GM18502 (cell line): Measurements from ENCODE around the gene SACM1L.

ENCODE experiments used
- ATAC-seq: cut with Tn5 transposase; IDR thresholded peaks from one replicate; pipeline ENCODE4 v1.9.1; 2021; ENCODE audit warnings: mild to moderate bottlenecking; ENCODE audit not compliant: unreplicated experiment, poor library complexity

The SACM1L gene

DNA sequence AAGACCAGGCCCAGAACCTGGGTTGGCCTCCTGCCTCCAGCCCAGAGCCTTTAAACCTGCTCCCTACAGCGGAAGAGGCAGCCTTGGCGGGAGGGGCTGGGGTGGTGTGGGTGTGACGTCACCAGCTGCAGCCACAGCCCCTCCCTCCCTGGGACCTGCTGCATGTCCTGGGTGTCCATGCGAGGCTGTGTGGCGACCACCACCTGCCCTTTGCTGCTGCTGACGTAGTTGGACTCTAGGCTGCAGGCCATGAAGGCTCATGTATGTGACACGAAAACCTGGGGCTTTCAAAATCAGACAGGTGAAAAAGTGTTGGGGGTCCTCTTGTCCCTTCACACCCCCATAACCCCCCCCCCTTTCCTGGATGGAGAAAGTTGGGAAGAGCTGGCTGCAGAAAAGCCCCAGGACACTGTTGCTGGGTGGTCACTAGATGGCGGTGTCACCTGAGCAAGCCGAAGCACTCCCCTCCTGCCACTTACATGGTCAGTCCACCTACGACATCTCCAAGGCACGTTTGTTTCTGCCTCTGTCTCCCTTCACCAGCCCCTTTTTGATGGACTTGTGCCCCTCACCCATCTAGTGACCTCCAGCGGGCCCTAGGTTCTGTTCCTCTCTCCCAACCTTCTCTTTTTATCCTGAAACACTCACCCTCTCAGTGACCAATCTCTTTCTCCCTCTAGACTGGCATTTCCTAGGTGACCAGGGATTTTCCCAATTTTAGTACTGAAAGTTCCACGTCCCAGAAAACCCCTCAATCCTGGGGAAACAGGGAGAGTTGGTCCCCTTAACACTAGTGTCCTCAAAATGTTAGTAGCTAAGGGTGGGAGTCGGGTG is 71.9 kb downstream of the SACM1L start:
- no peak for ATAC-seq

DNA sequence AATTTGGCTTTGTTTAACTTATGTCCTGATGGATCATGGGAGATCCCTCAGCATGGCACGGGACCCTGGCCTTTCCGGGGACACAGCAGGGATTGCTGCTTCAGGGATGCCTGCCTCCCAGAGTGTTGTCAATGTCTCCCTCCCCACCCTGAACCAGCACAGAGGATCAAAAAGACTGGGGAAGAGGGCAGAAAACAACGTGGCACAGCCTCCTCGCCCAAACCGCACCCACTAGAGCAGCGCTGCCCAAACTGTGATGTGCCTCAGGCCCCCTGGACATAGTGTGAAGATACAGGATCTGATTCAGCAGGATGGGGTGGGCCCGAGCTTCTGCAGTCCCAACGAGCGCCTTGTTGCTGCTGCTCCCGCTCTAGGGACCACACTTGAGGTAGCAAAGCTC is 72.6 kb downstream of the SACM1L start:
- ATAC-seq = no peak

DNA sequence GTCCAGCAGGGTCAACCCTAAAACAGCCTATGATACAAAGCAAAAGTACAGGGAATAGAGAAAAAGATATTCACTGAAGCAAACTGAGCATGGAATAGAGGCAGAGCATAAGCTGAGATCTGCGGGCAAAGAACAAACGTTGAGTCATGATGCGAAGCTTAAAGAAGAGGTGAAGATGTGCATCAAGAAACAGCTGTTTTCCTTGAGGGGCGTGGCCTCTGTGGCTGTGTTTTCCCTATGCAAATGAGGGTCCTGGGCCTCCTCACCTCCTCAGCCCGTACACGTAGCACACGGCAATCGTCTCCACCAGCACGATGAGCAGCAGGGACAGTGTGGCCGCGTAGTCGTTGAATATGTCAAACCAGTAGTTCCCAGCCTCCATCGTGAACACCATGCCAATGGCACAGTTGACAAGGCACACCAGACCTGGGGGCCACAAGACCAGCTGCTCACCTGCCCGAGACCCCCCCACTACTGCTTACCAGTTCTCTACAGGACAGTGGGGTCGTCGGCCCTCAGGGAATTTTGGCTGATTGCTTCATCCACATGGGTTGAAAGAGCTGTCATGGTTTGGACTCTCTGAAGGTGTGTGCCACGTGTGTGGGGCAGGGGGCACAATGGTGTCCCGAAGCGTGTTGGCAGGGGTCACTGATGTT is 73.6 kb downstream of the SACM1L start:
- ATAC-seq = no peak

DNA sequence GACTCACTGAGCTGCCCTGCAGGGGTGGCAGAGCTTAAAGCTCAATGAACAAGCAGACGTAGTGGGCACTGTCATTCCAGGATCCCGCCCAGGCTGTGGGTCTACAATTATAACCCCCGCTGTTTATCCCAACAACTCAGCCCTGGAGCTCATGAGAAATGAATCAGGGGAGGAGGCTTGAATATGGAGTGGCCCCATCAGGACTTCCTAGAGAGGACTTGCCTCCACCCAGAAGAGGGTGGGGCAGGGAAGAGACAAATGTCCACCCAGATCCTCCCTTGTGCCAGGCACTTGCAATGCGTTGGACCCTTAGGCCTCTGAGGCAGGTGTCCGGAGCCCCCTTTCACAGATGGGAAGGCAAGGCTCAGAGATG is 74.1 kb downstream of the SACM1L start:
- ATAC-seq = no peak

DNA sequence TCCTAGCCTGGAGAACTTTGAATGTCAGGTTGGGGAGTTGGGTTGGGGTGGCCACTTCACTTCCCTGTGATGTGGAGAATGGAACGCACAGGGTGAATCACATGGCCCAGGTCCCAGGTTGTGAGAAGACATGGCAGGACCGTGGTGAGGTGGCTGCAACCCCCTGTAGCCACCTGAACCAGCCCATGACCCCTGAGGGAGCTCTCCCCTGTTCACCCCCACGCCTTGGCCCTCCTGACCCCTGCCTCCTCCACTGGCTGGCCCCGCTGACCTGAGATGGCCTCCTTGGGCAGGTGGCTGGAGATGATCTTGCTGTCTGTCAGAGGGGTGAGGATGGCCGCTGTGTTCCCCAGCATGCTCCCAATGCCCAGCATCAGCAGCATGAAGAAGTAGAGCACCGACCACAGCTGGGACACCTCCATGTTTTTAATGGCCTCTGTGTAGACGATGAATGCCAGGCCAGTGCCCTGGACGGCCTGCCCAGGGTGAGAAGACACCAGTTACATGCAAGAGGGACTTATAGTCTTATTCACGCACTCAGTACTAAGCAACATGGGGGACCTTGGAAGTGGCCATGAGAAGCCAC is 76.2 kb downstream of the SACM1L start:
- no peak for ATAC-seq

DNA sequence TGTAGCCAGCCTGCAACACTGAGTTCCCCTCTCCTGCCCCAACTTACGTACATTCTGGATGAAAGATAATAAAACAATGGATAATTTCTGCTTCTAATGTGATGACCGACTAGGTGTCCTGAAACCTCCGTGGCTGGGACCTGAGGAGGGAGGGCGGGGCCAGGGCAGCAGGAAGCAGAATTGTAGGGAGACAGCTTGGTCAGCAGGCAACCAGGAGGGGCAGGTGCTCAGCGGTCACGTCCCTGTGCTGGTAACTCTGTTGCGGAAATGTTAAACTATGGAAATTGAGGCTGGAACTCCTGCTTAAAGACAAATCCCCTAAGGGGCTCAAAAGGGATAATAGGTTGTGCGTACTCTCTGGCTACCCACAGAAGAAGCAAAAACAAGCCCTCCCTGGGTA is 76.8 kb downstream of the SACM1L start:
- no peak for ATAC-seq

DNA sequence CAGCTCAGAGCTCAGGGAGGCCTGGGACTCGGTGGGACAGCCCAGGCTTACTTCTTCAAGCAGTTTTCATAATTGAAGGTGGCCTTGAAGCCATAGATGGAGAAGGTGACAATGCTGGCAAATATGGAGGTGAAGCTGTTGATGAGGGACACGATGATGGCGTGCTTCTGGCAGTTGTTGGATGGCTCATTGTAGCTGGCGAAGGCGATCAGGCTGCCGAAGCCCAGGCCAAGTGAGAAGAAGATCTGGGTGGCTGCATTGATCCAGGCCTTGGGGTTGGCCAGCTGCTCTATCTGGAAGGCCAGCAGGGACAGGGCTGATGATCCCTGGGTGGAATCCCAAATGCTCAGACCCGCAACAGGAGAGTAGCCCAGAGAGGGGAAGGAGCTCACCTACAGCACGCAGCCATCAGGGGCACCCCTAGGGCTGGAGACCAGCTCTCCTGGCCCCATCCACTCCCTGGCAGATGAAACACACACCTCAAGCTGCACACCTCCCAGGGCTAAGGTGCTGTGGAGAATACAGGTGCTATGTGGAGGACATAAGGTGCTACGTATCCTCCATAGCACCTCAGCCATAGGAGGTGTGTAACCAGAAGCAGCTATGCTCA is 82.1 kb downstream of the SACM1L start:
- ATAC-seq = no peak

DNA sequence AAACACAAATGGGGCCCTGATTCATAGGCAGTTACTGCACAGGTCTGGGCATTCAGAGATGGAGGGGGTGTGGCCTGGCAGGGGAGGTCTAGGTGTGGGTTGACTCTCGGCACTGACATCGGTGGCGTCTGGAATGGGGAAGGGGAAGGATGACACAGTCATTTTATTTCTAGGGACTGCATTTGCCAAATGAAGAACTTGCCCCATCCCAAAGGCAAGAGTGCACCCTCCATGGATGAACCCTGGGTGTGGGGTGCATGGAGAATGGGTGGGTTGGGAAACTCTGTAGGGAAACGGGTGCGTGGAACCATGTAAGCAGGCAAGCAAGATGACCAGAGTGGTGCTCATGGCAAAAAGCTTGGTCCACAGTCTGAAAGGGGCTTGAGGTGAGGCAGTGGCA is 82.6 kb downstream of the SACM1L start:
- no peak for ATAC-seq

DNA sequence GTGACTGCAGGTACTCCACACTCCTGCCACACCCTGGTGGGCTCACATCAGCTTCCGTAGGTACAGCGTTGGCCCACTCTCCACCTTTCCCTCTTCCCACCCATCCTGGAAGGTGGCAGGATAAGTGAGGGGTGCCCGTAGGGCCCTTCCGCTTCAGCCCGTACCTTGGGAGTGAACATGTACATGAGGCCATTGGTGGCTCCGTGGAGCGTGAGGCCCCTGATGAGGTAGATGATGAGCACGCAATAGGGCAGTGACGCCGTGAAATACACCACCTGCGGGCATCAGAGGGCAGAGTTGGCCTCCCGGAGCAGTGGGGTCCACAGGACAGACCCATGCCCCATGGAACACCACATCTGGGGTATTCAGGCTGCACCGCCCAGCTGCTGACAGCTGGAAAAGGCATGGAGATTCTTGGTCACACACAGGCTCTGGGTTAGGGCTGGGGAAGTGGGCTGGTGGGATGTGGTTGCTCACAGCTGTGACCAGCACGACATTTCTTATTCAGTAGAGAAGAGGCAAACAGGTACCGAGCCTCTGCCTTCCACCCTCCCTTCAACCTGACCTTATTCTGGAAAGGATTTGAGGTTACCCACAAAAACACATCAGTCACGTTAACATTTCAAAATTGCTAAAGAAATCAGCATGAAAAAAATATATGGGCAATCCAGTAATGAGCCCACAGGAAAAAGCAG is 83.3 kb downstream of the SACM1L start:
- no peak for ATAC-seq

DNA sequence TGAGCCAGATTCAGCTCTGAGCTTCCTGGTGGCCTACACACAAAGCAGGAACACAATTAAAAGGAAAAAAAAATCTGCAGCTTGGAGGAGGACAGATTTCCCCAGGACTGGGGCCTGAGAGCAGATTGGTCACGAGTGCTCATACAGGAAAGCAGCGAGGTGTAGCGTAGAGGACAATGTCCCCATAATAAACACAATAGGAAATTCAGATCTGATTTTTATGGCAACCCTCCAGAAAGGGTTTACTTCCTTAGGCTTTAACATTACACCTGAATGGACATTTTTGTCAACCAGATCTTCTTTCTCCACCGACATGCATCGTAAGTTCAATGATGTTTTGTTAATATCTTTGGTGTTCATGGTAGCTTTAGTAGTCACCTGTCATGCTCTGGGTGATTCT is 83.9 kb downstream of the SACM1L start:
- ATAC-seq = no peak

DNA sequence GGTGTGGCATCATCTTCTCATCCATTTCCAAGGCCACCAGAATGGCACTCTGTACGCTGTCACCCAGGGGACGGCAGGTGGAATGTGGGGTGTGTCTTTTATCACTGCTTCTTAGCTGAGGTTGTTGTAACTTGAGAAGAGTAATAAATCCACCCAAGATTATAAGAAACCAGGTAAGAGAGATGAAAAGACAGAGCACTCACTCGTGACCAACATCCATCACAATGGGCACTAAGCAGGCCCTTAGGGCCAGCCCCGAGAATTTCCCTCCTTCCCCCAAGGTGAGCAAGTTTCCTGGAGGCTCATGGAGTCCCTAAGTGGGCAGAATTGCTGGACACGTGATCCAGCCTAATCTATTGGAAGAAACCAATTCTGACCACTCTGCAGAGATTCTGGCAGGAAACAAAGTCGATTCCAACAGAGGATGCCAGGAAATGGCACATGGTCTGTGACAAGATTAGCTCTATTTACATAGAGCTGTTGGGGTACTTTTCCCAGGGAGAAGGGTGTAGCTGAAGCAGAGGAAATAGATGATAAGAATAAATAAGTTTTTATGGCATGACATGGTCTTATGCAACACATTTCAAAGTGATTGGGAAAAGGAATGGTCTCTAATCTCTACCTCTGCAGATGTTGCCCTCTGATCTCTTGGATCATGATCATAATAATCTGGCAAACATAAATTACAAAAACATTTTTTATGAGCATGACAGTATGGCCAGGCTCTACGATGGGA is 84.7 kb downstream of the SACM1L start:
- no peak for ATAC-seq

DNA sequence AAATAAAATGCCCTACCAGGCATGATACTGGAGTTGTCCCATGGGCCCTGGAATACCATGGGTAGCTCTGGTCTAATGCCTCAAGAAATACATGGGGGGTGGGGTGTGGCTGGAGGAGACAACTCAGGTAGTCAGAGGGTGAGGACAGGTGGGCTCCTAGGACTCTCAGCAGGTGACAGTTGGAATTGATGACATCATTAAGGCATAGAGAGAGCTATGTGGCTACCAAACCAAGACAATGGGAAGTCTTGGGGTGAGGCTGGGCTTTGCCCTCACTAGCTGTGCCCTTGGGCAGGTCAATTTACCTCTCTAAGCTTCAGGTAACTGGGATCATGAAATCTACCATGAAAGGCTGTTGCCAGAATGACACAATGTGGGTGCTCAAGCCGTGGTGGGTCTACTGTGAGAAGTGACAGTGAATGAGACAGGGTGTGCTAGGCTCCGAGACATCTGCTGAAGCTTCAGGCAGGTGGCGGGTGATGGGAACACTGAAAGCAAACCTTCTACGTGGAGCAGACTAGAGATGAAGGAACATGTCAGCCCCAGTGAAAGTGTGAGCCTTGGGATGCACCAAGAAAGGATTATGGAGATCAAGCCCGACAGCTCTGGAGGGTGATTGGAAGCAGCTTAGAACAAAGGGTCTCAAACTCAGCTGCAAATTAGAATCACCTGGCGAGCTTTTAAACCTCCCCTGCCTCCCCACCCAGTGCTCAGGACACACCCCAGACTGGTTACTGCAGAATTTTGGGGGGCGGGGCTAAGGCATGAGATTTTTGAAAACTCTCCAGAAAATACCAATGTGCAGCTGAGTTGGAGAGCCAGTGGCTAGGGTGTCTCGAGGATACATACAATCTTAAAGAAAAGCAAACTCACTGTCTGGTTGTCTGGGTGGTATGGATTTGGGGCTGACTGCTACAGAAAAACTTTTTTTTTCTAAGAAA is 85.7 kb downstream of the SACM1L start:
- no peak for ATAC-seq

DNA sequence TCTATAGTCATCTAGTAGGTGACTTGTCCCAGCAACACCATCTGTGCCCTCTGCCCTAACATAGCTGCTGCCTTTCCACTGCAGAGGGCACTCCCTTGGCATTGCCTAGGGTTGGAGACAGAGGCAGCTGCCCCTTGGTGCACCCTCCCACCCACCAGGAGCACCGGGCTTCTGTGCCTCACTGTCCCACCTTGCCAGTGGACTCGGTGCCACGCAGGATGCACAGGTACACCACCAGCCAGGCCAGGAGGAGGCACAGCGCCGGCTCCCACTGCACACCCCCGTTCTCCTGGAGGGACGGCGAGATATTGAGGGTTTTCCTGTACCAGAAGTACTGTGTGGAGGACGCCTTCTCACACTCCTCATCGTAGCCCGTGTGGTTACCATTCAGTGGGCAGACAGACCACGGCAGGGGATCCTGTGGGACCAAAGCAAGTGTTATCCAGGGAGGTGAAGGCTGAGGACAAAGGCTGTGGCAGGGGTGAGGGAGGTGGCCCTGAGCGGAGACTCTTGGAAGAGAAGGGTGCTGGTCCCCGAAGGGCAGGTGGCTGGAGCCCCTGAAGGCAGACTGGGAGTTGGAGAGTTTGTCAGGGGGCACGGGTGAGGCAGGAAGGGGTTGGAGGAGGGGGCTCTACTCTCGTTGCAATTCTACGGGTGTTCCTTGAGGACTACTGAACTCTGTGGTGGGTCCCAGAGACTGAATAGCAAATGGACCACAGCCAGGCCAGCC is 86.5 kb downstream of the SACM1L start:
- no peak for ATAC-seq

DNA sequence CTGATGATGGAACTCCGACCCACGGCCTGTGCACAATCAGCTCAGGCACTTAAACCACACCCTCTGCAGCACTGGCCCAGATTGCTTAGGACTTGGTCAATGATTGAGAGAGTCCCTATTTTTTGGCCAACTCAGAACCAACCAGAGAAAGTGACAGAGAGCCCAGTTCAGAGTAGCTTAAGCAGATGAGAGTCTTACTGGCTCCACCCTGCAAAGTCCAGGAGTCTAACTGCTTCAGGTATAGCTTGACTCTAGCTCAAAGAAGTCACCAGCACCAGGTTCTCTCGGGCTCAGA is 87.1 kb downstream of the SACM1L start:
- ATAC-seq = no peak

DNA sequence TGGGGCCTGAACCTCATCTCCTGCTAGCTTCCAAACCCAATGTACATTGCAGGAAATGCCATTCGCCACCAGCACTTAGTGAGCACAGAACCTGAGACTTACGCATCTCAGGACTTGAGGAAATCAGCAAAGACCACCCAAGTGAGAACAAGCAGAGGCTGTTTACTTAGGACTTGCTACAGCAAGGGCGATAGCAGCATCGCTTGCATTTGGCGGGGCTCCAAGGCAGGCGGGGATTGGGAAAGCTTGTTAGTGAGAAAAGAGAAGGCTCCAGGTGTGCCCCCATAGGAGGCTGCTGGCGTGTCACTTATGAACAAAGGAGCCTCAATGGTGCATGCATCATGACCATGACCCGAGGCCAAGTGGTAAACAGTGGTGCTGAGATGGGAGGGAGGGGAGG is 87.4 kb downstream of the SACM1L start:
- no peak for ATAC-seq

DNA sequence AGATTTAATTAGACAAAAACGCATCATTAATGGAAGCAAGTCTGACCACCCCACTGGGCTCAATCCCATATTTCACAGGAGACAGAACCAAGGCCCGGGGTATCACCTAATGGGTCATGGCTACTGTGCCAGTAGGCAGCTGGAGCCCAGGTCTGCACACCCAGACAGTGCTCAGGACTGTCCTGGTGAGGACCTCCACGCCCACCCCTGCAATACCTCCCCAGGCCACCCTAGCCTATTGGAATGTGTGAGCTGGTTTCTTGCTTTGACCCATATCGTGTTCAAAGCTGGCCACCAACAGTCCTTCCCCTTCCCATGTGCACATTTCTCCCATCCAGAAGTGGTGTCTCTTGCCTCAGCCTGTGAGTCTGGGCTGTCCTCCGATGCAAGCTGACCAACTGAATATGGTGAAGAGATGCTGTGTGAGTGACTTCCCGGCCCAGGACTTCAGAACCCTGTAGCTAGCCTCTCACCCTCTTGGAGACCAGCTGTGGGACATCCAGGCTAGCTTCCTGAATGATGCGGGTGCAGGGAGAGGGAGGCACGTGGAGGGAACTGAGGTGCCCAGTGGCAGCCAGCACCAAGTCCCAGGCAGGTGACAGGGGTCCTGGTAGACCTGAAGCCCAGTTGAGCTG is 88.0 kb downstream of the SACM1L start:
- ATAC-seq = no peak

DNA sequence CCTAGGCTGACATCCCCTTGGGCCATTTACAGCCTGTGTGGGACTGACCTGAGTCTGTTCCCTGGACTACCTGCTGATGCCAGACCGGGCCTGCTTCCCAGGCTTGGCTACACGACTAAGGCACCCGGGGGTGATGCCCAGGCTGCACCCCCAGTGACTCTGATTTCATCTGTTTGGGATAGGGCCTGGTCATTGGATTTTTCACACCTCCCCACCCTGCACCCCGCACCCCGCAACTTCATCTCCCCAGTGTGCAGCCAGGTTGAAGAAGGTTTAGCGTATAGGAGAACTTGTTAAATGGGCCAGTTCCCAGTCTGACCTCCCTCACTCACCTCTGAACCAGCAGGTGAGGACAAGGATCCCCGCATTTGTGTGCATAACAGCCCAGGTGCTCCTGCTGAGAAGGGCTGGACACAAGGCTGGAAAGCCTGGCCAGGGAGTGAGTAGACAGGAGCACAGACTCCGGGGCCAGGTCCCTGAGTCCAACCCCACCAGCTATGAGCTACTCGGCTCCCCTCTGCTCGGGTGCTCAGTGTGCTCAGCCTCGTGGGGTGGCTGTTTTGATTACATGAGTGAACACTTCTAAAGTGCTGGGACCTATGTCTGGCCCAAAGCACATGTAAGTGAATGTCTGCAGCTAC is 88.7 kb downstream of the SACM1L start:
- ATAC-seq = no peak

DNA sequence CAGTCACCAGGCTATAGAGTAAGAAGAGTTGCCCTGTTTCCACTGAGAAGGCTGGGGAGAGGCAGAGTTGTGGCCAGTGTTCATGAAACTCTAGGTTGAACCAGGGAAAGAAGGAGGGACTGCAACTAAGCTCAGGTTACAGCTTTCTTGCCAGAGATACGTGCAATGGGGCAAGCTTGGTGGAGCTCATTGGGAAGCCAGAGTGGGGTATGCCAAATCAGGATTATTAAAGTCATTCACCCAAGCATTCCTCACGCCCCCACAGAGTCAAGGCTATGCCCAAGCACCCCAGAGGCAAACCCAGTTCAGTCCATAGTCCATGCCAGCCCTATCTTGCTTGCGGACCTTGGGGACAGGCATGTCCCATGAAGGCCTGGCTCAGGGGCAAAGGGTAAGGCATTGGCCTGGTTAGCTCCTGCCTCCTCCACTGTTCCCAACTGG is 89.6 kb downstream of the SACM1L start:
- ATAC-seq = no peak
